Sciatic nerve (tissue), 2 donors: ENCODE measurements around the gene ADAM15. TPM values are rescaled to one million over a fixed set of nuclear protein-coding genes. Genes with fewer than 3 reads are reported as not detected.

Experiments used
- ATAC-seq: fragments of 200-7000 bp; cut with Tn5 transposase; one replicate; pipeline ENCODE4 v1.9.1; 2020; ENCODE audit warnings: mild to moderate bottlenecking, moderate library complexity
- DNase-seq: peaks from one replicate; pipeline ENCODE4 v3.0.0-alpha.2; 2020; ENCODE audit warnings: low spot score
- intact Hi-C: fragments of 100-400 bp; cut with DNase I; formaldehyde crosslinking; loops from one replicate; pipeline ENCODE4 v1.14.2; 2022
- total RNA-seq: library from RNA; stranded (reverse); fragmentation: NEBNext Ultra II Directional; extraction: Animal tissue kit (Norgen Biotek cat#: 25700); gene quantifications from one replicate; pipeline ENCODE4 v1.2.1, GENCODE V29; 2021
- donor health status: DM: no; HTN: no; CAD: no.
- donor health status: DM: no; HTN: no; CAD: no.

Gene ADAM15
- 147 TPM for total RNA-seq

DNA sequence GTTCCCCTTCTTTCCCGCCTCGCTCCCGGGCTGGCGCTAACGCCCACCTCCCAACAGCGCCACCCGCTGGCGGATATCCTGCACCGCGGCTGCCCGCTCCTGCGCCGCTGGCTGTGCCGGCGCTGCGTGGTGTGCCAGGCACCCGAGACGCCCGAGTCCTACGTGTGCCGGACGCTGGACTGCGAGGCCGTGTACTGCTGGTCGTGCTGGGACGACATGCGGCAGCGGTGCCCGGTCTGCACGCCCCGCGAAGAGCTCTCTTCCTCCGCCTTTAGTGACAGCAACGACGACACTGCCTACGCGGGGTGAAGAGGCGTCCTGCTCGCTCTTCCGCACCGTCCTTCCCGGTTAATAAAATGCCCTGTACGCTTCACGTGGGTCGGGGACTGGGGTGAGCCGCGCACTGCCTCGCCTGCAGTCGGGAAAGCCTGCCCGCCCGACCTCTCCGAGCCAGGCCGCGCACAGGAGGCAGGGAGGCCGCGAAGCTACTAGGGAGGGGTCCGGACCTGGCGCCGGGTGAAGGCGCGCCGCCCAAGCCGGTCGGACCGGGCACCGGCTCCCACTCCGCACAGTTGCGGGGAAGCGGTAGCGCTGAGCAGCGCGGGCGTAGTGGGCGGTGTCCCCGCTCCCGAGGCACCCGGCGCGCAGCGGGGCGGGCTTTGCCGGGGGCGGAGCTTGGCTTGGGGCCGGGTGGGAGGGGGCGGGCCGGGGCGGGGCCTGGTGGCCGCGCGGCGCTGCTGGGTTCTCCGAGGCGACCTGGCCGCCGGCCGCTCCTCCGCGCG, at the start of gene ADAM15:
Gene ADAM15, plus strand, starts transcription at position 757 of the 782 bp plus-strand sequence. CDS start 71 bp downstream, outside the sequence.
- intact Hi-C loops: loop anchor here (10.0 kb wide), 1 partner anchor 96 kb away; the partner anchor contains the start of gene PBXIP1
- peak; percentile 93 for DNase-seq

GRCh38 chr1:155001425-155001674, 49.8 kb upstream of the ADAM15 start:
- DNase-seq: no peak
- intact Hi-C loops: no loop called here
- no peak for ATAC-seq

More for the DNA sequence above, at the start of gene ADAM15:
- ATAC-seq: peak; percentile 81

- peak; percentile 100 for DNase-seq
- intact Hi-C loops: no loop called here
- peak; percentile 91 for ATAC-seq
These were observed 49.2 kb upstream of the ADAM15 start for GRCh38 chr1:155001675-155002463.

DNA sequence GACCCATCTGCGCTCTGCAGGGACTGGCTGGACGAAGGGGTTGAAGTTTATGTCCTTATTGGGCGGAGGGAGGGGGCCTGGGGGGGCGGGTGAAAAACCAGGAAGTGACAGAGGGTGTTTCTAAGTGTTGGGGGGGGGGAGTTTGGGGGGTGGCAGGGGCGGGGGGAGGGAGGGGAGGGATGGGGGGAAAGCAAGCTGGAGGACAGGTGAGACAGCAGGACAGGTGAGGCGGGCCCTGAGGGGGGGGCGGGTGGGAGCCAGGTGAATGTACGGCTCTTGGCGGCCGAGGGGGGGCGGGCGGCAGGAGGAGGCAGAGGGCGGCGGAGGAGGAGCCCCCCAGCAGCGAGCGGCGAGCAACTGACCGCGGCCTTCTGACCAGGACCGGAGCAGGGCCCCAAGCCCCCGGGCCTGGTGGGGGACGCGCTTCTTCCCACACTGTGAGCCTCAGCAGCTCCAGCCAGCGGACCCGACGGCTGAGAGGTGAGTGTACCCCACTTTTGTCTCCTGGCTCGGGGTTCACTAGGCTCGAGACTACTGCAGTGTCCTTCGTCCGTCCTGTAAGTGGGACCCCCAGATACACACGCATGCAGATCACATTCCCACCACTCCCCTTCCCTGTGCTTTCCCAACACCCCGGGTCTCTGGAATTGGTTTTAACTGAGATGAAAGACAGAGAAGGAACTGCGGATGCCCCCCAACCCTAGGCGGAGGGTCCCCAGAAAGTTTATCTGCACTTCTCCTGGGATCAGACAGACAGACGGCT, 48.5 kb upstream of the ADAM15 start, which contains the start of gene ZBTB7B:
Gene ZBTB7B, plus strand, starts transcription at position 339 of the 763 bp plus-strand sequence. CDS start 11,859 bp downstream, outside the sequence.
- ATAC-seq (peak; percentile 17), DNase-seq (no peak)
- intact Hi-C loops: no loop called here

DNA sequence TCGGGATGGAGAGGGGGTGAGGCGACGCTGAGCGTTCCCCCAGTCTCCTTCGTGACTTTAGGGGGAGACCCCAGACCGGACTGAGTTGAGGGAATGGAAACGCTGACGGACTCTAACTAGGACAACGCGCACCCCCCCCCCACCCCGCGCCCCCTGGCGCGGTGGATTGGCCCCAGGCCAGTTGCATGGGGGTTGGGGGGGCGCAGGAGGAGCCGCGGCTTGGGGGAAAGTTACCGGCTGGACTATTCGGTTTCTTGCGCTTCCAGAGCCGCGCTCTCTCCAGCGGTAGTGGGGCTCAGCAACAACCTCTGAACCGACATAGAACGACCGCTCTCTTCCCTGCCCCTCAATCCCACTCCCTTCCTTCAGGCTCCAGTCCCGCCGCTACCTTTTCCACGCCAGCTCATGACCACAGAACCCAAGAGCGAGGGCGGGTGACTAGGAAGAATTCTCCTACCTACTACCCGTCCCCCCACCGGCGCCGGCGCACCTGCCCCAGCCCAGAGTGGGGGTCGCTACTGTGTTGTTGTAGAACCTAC, 47.8 kb upstream of the ADAM15 start:
- no peak for ATAC-seq
- DNase-seq: no peak
- intact Hi-C loops: no loop called here

GRCh38 chr1:155003766-155004351, 47.3 kb upstream of the ADAM15 start:
- ATAC-seq: no peak
- intact Hi-C loops: no loop called here
- peak; percentile 84 for DNase-seq

GRCh38 chr1:155004352-155005075, 46.6 kb upstream of the ADAM15 start:
- DNase-seq: no peak
- intact Hi-C loops: no loop called here
- no peak for ATAC-seq

DNA sequence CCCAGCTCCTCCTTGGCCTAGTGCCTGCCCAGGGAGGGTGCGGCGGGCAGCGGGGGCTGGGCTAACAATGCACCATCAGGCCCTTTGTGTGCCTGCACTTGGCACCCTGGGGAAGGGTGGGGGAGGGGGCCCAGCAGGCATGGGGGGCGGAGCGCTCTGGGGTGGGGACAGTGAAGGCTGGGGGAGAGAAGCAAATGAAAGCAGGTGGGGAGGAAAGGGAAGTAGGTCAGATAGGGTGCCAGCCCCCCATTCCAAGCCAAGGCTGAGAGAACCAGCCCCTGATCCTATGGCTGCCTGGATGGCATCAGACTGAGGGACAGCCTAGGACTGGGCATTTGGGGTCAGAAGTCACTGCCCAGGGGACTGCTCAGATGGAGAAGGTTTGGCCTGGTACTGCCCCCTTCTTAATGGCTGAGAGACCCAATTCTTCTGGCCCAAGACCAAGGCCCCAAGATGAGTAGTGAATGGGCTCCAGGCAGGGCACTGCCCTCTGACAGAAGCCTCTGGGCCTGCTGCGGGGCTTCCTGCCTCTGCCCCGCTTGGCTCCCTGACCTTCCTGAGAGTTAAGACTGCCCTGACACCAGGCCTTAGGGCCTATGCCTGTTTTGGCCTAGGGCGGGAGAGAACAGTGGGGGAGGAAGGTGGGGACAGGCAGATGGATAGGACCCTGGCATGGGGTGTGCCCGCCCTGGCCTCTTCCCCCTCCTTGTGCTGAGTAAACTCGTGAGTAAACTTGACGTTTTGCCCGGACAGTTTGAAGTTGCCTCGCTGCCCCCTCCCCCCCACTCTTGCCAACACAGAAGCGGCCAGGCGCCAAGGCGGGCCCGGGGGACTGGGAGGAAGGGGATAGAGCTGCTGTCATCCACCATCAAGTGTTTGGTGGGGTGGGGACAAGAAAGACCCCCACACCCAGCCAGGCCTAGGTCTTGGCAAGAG, 45.8 kb upstream of the ADAM15 start:
- DNase-seq (no peak), ATAC-seq (no peak)
- intact Hi-C loops: no loop called here

DNA sequence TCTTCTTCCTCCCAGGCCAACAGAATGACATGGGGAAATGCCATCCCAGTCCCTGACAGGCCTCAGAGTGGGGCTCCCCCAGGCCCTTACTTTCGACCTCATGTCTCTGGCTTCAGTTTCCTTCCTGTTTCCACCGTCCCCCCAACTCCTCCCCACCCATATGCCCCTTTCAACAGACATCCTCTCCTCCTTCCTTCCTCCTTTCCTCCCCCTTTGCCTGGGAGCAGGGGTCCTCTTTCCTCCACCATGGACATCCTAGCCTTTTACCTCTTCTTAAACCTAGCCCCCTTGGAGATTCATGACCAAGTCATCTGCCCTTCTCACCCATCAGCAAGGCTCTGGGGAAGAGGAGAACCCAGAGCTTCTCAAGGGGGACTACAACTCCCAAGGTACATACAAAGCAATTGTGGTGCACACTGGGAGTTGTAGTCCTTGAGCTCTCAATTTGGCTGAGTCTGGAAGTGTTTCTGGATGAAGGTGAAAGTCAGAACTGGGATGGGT, 44.5 kb upstream of the ADAM15 start:
- DNase-seq (no peak), ATAC-seq (no peak)
- intact Hi-C loops: no loop called here

DNA sequence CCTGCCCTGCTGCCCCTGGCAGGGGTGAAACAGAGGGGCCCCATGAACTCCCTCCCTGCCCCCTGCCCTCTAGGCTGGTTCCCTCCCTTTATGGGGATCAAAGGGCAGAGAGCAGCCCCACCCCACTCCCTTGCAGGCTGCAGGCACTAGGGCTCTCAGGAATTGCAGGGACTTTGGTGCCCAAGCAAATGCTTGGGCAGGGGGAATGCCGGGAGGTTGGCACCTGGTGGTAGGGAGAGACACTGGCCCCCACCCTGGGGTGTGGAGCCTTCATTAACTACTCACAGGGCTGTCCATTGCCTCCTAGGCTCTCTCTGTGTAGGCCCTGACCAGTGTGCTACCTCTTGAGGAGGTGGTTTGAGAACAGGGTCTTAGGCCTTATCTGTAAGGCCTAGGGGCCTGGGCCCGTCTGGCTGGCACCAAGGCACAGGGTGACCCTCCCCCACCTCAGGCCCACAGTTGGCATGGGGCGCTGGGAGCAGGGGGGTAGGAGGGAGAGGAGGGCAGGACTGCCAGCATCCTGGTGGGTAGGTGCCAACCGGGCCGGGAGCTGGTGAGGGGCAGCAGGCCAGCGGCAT, 43.8 kb upstream of the ADAM15 start:
- intact Hi-C loops: no loop called here
- ATAC-seq: no peak
- DNase-seq: no peak

DNA sequence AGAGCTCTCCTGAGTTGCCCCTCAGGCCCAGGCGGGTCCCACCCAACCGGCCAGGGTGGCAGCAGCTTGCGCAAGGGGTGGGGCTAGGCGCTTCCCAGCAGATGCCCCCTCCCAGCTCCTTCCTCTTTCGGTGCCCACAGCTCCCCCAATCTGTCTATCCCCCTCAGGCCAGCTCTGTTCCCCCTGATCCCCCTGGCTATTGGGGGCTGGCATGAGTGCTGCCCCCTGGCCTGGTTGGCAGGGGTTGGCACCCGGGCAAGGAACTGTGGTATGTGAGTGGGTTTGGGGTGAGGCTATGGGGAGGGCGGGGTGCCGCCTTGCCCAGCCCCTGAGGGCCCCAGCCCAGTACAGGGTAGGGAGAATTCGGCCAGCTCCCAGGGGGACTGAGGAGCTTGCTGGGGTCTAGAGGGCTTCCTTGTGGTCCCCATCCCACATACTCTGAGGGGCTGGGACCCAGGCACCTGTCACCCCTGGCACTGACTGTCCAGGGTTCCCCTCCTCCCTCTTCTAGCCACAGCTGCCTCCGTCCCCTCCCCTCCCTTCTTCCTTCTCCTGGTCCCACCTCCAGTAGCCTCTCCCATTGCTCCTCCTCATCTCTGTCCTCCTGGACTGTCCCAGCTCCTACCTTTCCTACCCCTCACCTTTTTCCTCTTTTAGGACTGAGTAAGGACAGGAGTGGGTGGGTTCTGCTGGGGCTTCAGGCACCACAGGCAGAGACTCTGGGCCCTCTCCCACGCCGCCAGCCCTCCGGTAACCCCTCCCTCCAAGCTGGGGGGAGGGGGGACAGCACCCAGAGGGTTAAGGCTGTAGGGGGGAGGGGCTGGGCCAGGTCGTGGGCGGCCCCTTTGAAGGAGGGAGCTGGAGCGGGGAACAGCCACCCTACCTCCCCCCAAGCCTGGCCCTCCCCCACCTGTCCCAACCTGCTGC, 42.8 kb upstream of the ADAM15 start:
- DNase-seq (no peak), ATAC-seq (no peak)
- intact Hi-C loops: no loop called here

- DNase-seq (no peak), ATAC-seq (no peak)
- intact Hi-C loops: no loop called here
These were observed 41.9 kb upstream of the ADAM15 start for GRCh38 chr1:155009221-155009711.

GRCh38 chr1:155009742-155010141, 41.4 kb upstream of the ADAM15 start:
- no peak for ATAC-seq
- intact Hi-C loops: no loop called here

GRCh38 chr1:155010211-155010918, 40.8 kb upstream of the ADAM15 start:
- intact Hi-C loops: no loop called here
- ATAC-seq (no peak), DNase-seq (no peak)

More at GRCh38 chr1:155009742-155010141, 41.4 kb upstream of the ADAM15 start:
- DNase-seq: no peak

DNA sequence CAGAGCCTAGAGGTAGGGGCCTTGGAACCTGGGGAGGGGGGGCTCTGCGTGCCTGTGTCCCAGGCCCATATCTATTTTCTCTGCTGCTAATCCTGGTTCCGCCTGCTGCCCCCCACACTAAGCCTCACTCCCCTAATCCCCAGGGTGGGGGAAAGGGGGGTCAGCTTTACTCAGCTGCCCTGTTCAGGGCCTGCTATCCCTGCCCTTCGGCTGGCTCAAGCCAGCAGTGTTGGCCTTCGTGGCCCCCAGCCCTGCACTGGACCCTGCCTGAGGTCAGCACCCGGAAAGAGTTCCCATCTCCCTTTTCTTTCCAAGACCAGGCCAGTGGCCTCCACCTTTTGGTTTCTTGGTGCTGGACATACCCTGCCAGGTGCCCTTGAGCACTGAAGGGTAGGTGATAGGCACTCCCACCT, 40.1 kb upstream of the ADAM15 start:
- intact Hi-C loops: no loop called here
- DNase-seq (no peak), ATAC-seq (no peak)
